HG02981 (cell line): ENCODE measurements around the gene COL24A1.
"Not testable (repeated sequence)": the region's sequence is repeated elsewhere in the genome, so short reads cannot be mapped to it uniquely, and the experiment has no call there.

ENCODE experiments used
- ATAC-seq: cut with Tn5 transposase; IDR thresholded peaks from one replicate; pipeline ENCODE4 v1.9.1; 2021; ENCODE audit warnings: mild to moderate bottlenecking, moderate library complexity; ENCODE audit not compliant: unreplicated experiment

COL24A1 gene

GRCh38 chr1:85824066-85824840, 332.3 kb downstream of the COL24A1 start:
- no peak for ATAC-seq

GRCh38 chr1:85822696-85823095, 333.9 kb downstream of the COL24A1 start:
- no peak for ATAC-seq

- no peak for ATAC-seq
Observed at GRCh38 chr1:85818371-85818770, 338.2 kb downstream of the COL24A1 start.

GRCh38 chr1:85816606-85817005, 340.0 kb downstream of the COL24A1 start:
- no peak for ATAC-seq

GRCh38 chr1:85815906-85816305, 340.7 kb downstream of the COL24A1 start:
- no peak for ATAC-seq

- no peak for ATAC-seq
Observed at GRCh38 chr1:85806236-85806965, 350.2 kb downstream of the COL24A1 start.

GRCh38 chr1:85801520-85801919, 355.1 kb downstream of the COL24A1 start:
- no peak for ATAC-seq

- no peak for ATAC-seq
Observed at GRCh38 chr1:85799737-85800136, 356.8 kb downstream of the COL24A1 start.

- ATAC-seq, result no peak
Observed at GRCh38 chr1:85798419-85798818, 358.2 kb downstream of the COL24A1 start.

GRCh38 chr1:85777021-85777420, 379.6 kb downstream of the COL24A1 start:
- not testable (repeated sequence) for ATAC-seq

GRCh38 chr1:85762804-85763203, 393.8 kb downstream of the COL24A1 start:
- ATAC-seq, result no peak

- no peak for ATAC-seq
Observed at GRCh38 chr1:85756864-85757263, 399.7 kb downstream of the COL24A1 start.

- ATAC-seq, result no peak
Observed at GRCh38 chr1:85748120-85748519, 408.5 kb downstream of the COL24A1 start.

GRCh38 chr1:85746777-85747176, 409.8 kb downstream of the COL24A1 start:
- no peak for ATAC-seq

- ATAC-seq, result no peak
Observed at GRCh38 chr1:85743814-85744213, 412.8 kb downstream of the COL24A1 start.

- no peak for ATAC-seq
Observed at GRCh38 chr1:85734931-85735330, 421.6 kb downstream of the COL24A1 start.

GRCh38 chr1:85718678-85719340, 437.8 kb downstream of the COL24A1 start:
- ATAC-seq, result no peak

- not testable (repeated sequence) for ATAC-seq
Observed at GRCh38 chr1:85714418-85715114, 442.0 kb downstream of the COL24A1 start.

- no peak for ATAC-seq
Observed at GRCh38 chr1:85708829-85709227, 447.7 kb downstream of the COL24A1 start.

GRCh38 chr1:85707990-85708828, 448.4 kb downstream of the COL24A1 start, which contains the start of gene ZNHIT6:
Gene ZNHIT6 (minus strand): TSS chr1:85708433. CDS start chr1:85708284, 149 bp downstream.
- ATAC-seq, result peak; percentile 91
